H4 (cell line): Measurements from ENCODE around the gene RANGAP1. TPM values are rescaled to one million over a fixed set of nuclear protein-coding genes. Genes with fewer than 3 reads are reported as not detected.

Experiments used
- DNase-seq: peaks from one replicate; pipeline ENCODE4 v3.0.0-alpha.2; 2015; ENCODE audit warnings: low spot score
- total RNA-seq: library from RNA; depleted of rRNA; stranded (reverse); fragments of >200 nt; shearing (Covaris generic); gene quantifications from 2 replicates; pipeline ENCODE4 v1.2.3, GENCODE V29; 2014

The RANGAP1 gene
- total RNA-seq, 1 experiment from 2014 or later, result 44.6 TPM

DNA sequence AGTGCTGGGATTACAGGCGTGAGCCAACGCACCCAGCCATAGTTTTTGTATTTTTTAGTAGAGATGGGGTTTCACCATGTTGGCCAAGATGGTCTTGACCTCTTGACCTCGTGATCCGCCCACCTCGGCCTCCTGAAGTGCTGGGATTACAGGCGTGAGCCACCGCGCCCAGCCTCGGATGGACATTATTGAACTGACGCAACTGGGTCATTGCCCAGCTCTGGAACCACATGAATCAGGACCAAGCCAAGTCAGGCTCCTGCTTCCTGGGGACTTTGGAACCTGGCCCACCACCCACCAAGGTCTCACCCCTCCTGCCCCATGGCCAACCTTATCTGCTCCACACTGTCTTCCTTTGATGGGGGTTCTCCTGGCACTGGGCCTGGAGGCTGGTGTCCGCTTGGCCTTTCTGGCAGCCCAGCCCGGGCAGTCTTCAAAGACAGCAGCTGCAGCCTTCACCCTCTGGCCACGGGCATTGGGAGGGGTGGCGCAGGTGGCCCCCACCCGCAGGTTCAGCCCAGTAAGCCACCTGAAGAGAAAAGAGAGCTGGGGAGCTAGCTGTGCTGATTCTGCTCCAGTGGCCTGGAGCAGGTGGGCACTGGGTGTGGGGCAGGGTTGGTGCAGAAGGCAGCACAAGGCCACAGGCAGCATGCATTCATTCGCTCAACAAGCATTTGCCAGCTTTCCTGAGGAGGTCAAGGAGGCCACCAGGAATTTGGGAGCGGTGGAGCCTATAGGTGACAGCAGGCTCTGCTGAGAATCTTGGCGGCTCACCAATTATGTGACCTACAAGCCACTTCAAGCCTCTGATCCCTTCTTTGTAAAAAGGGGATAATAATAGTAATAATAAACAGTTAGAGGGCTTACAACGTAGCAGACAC is 50.9 kb downstream of the RANGAP1 start:
- no peak for DNase-seq

GRCh38 chr22:41231369-41231768 is 54.6 kb downstream of the RANGAP1 start:
- no peak for DNase-seq

DNA sequence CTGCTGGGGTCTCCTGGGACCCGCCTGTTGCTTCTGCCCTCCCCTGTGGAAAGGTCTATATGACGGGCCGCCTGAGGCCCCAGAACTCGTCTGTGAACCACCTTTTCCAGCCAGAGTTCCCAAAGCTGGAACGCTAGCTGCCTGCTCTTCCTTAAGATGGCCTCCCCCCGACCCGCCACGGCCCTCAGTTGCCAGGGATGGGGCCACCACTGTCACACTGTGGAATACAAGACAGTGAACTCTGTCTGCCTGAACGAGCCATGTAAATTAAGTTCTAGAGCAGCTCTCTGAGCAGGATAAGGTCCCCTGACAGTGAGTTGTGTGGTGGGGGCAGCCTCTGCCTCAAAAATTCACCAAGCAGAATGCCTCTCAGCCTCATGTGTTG is 55.6 kb downstream of the RANGAP1 start:
- DNase-seq, result no peak

DNA sequence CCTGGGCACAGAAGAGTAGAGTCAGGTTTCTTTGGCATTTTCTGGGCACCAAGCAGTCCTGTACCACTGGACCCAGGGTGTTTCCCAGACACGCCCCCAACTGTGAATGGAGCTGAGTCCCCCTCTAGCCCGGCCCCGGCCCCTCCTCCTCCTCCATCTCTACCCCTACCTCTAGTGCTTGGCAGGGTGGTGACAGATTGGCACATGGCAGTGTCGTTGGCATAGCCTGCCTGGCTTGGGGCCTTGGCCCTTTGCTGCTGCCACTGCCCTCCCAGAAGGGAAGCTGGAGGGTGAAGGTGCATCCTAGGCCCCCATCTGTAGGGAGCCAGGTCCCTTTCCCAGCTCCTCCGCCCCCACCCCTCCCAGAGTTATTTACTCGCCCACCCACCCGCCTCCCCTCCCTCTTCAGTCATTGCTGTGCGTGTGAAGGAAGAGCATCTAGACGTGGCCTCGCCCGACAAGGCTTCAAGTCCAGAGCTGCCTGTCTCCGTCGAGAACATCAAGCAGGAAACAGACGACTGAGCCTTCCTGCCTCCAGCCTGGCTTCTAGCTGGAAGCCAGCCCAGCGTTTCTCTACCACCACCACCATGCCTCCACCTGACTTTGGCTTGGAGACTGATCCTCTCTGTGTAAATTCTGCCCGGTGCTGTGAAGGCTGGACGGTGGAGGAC is 56.1 kb downstream of the RANGAP1 start:
- no peak for DNase-seq

DNA sequence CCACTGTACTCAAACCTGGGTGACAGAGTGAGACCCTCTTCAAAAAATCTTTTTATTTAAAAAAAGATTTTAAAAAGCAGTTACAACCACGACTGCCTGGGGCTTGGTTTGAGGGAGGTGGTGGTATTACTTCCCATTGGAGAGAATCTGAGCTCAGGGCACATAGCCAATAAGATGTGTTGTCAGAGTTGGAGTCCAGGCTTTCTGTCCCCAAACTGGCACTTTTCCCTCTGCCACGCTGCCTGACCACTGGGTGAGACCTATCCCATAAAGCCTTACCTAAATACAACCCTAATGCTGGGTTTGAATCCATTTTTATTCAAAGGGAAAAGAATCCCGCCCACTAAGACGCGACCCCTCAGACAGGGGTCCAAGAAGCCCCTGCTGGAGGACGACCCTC is 56.8 kb downstream of the RANGAP1 start:
- no peak for DNase-seq

DNA sequence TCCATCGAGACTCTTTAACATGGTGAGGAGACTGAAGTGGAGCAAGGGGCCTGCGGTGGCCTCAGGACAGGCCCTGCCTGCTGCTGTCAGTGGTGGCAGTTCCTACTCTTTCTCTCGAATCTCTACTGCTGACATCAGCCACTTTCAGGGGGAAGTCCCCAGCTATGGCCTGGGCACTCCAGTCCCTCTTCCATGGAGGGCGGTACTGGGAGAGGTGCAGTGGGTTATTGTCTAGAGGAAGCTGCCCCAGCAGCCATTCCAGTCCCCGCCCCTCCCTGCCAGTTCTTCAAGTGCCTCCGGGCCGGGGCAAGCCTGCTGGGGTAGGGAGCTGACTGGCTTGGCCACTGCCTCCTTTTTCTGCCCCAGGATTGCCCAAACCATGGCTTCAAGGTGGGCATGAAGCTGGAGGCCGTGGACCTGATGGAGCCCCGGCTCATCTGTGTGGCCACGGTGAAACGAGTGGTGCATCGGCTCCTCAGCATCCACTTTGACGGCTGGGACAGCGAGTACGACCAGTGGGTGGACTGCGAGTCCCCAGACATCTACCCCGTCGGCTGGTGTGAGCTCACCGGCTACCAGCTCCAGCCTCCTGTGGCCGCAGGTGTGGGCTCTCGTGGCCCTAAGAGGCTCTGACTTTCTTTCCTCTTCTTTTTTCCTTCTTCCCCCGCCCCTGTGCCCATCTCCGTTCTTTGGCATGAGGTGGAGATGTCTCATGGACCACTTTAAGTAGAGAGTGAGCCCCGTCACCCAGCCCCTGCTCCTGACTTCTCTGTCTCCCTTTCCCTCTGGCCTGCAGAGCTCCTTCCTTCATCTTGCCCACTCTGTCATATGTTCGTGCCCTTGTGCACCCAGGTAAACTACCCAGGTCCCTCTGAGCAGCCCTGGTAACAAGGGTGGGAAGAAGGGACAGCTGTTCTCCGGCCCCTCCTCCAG is 59.0 kb downstream of the RANGAP1 start:
- DNase-seq, result no peak

GRCh38 chr22:41223535-41223934 is 62.5 kb downstream of the RANGAP1 start:
- DNase-seq, result no peak

DNA sequence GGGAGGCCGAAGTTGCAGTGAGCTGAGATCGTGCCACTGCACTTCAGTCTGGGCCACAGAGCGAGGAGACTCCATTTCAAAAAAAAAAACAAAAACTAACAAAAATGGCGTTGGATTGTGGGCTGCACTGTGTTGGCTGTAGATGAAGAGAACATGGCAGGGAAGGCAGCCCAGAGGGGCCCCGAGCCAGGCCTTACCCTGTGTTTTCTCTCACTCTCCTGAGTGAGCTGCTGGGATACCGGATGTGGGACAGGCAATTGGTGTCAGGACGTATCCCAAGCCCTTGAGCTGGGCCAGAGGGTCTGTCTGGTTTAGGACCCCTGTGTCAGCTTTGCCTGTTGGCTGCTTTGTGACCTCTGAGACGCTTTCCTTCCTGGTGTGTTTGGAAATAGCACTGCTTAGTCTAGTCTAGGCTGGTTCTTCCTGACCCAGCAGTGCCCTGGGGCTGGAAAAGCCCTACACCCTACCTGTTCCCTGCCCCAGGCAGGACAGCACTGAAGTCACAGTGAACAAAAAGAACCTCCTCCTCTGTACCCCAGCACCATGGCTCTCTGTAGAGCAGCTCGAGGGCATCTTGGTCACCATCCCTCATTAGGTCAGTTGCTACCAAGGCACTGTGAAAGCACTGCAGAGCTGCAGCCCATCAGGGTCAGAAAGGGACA is 63.0 kb downstream of the RANGAP1 start:
- no peak for DNase-seq

- DNase-seq, result no peak
These were observed 68.3 kb downstream of the RANGAP1 start for GRCh38 chr22:41217553-41218157.

DNA sequence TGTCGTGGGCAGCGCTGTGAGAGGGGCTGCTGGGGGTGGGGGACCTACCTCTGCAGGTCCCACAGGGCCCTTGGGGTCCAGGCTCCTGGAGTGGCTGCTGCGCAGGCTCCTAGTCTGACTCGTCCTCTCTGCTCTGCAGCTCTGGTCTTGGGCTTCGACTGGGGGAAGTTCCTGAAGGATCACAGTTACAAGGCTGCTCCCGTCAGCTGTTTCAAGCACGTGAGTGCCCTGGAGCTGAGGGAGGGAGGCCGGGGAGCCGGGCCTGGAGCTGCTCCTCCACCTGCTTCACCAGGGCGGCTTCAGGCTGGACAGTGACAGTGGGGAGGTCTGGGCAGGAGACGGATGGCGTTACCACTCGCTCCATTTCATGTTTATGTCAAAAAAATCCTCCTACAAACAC is 69.0 kb downstream of the RANGAP1 start:
- DNase-seq, result no peak

DNA sequence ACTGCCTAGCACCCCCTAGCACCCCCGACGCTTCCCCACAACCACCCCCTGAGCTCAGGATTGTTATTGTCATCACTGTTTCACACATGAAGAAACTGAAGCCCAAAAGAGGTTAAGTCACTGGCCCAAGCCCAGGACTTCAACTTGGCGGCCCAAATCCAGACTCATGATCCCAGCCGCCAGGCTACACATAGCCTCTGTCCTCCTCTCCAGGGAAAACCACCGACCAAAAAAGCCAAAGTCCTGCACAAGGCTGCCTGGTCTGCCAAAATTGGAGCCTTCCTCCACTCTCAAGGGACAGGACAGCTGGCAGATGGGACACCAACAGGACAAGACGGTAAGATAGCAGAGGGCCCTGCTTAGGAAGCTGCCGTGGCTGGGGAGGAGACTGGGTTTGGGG is 70.1 kb downstream of the RANGAP1 start:
- no peak for DNase-seq

GRCh38 chr22:41215409-41215808 is 70.6 kb downstream of the RANGAP1 start:
- DNase-seq, result no peak

DNA sequence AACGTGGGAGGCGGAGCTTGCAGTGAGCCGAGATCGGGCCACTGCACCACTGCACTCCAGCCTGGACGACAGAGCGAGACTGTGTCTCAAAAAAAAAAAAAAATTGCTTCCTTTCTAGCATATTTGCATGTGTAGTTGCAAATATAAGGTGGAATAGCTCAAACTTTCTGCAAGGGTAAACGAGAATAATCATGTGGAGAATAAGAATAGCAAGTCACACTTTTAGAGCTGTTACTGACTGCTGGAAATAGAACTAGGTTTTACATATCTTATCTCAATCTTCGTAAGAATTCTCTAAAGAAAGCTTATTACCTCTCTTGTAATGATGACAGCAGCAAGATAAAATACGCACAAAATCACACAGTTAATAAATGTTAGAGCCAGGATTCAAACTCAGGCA is 79.3 kb downstream of the RANGAP1 start:
- no peak for DNase-seq

- DNase-seq, result peak; percentile 94
These were observed 80.7 kb downstream of the RANGAP1 start, which contains the start of gene L3MBTL2 for GRCh38 chr22:41204992-41205900. TSS of gene L3MBTL2 (plus strand) at chr22:41205312. CDS start at chr22:41205363, 51 bp downstream.

GRCh38 chr22:41204066-41204465 is 81.9 kb downstream of the RANGAP1 start:
- no peak for DNase-seq

GRCh38 chr22:41203118-41203517 is 82.9 kb downstream of the RANGAP1 start:
- DNase-seq, result no peak

- DNase-seq, result no peak
These were observed 84.8 kb downstream of the RANGAP1 start for GRCh38 chr22:41201141-41201540.

DNA sequence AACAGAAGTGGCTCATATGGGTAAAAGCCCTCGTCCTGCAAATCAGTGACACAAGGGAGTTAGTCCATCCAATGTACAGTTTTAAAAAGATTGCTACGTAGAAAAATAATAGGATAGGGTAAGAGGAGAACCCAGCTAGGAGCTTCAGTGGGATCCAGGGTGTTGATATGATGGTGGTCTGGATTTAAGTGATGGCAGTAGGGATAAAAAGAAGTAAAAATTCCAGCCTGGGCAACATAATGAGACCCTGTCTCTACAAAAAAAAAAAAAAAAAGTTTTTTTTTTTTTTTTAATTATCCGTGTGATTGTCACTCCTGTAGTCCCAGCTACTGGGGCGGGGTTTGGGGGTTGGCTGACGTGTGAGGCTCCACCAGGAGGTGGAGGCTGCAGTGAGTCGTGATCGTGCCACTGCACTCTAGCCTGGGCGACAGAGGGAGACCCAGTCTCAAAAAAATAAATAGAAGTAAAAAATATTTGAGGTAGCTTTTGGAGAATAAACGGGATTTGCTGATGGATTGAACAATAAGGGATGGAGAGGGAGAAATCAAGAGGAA is 87.9 kb downstream of the RANGAP1 start:
- no peak for DNase-seq
